Fibroblast of lung (primary cell): ENCODE results near the gene CST4.

Experiments
- CTCF ChIP-seq, 2 donors: IDR thresholded peaks in 1 of 2; conservative IDR thresholded peaks in 1 of 2; 1 replicate in 1 of 2; 2 replicates in 1 of 2; pipeline ENCODE4 v1.5.1; 2011 to 2012; ENCODE audit warnings: low read length in 2 of 2, control low read depth in 1 of 2, inconsistent platforms in 1 of 2, low read depth in 1 of 2, mild to moderate bottlenecking in 1 of 2
- EZH2 ChIP-seq: IDR thresholded peaks from 2 replicates; pipeline ENCODE4 v1.5.1; 2012; ENCODE audit warnings: low read length, control low read depth, mild to moderate bottlenecking; ENCODE audit errors: missing control alignments

- TF ChIP-seq EZH2 (no peak), CTCF (conservative IDR thresholded peaks at IDR 0.05 in 1 of 2, IDR thresholded peaks at IDR 0.05 in 1 of 2; ENCODE audit: low read depth in 1 of 2, low read length in 2 of 2) (no peak)
These were observed 8.7 kb downstream of the CST4 start for GRCh38 chr20:23680146-23680545.
